ENCODE results near the gene FAM47E.

Gene FAM47E

GRCh38 chr4:76305971-76306881 lies 54.7 kb downstream of the FAM47E start, which contains the start of gene STBD1:
STBD1 (plus strand) TSS chr4:76306733; CDS start chr4:76306770, 37 bp downstream.
- peak within 1 kb of the TSS; percentile 82 for H3K27ac ChIP-seq
- TF ChIP-seq, protein P1, sequence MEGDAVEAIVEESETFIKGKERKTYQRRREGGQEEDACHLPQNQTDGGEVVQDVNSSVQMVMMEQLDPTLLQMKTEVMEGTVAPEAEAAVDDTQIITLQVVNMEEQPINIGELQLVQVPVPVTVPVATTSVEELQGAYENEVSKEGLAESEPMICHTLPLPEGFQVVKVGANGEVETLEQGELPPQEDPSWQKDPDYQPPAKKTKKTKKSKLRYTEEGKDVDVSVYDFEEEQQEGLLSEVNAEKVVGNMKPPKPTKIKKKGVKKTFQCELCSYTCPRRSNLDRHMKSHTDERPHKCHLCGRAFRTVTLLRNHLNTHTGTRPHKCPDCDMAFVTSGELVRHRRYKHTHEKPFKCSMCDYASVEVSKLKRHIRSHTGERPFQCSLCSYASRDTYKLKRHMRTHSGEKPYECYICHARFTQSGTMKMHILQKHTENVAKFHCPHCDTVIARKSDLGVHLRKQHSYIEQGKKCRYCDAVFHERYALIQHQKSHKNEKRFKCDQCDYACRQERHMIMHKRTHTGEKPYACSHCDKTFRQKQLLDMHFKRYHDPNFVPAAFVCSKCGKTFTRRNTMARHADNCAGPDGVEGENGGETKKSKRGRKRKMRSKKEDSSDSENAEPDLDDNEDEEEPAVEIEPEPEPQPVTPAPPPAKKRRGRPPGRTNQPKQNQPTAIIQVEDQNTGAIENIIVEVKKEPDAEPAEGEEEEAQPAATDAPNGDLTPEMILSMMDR (conservative IDR thresholded peaks at IDR 0.05; ENCODE audit: low read depth): no peak
- POLR2A ChIA-PET (ENCODE audit: low non-redundant PET): interaction anchor here (0.5 to 0.7 kb wide), 2 partner anchors 71 to 81 kb away, joined by 3 to 10 read pairs; no protein-coding TSS in a partner anchor
- CTCF ChIA-PET: interaction anchor here (0.7 to 2.6 kb wide), 4 partner anchors 12 to 127 kb away, joined by 3 to 16 read pairs (median 3); no protein-coding TSS in a partner anchor
- peak; percentile 64 for DNase-seq (ENCODE audit: low spot score)

DNA sequence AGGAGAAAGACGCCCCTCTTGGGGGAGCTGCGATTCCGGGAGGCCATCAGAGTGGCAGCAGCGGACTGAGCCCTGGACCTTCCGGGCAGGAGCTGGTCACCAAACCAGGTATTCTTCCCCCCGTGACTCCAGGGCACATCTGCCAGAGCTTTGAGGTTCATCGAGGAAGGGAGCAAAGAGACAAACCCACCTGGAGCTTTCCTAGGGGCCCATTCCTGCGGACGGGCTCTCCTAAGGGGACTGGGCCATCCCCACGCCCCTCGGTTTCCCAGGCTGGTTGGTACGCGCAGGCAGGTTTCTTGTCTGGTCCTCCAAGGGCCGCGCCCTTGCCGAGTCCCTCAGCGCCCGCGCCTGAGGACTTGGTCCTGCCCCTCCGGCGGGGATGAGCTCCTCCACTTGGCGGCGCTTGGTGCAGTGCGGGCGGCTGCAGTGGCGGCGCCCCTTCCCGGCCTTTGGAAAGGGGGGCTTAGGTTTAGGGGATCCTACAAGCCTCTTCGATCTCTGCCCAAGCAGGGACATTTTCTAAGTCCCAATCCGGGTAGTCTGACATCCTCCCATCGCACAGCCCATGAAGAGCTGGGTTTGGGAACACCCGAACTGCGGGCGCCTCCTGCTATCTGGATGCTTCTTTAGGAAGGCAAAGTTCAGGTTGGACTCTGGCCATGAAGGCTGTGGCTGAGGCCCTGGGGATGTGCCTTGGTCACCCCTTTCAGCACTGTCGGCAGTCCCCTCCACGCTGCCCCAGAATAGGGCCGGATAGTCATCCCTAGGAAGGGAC lies 55.5 kb downstream of the FAM47E start:
- H3K27ac ChIP-seq: peak overlapping the region; percentile 82
- peak; percentile 46 for DNase-seq (ENCODE audit: low spot score)
- TF ChIP-seq, protein P1 (conservative IDR thresholded peaks at IDR 0.05; ENCODE audit: low read depth): peak; percentile 59
- POLR2A ChIA-PET (ENCODE audit: low non-redundant PET): interaction anchor here (0.5 to 0.7 kb wide), 2 partner anchors 80 to 112 kb away, joined by 3 to 10 read pairs; no protein-coding TSS in a partner anchor
- CTCF ChIA-PET: interaction anchor here (0.7 to 2.6 kb wide), 6 partner anchors 13 to 333 kb away, joined by 3 to 16 read pairs (median 3); partner anchors contain the start of gene SCARB2

DNA sequence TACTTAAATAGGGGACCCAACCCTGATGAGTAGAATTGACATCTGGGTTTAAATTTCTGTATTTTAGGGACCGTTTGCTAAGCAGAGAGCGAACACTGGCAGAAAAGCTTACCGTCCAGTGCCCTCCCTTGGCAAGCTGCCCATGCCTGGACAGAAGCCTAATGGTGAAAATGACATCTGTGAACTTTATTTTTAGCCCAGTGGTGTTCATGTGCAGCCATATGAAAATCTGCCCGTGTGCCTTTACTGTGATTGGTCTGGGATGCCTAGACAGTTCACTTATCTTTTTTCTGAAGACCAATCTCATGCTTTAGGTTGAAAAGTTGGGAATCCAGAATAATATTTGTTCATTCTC lies 56.1 kb downstream of the FAM47E start:
- ChIA-PET CTCF (interaction anchor here (0.7 to 2.6 kb wide), 3 partner anchors 94 to 332 kb away, joined by 3 to 16 read pairs (median 3); partner anchors contain the start of gene SCARB2), POLR2A (ENCODE audit: low non-redundant PET) (interaction anchor here (0.7 kb wide), 1 partner anchor 112 kb away, joined by 3 read pairs; no protein-coding TSS in a partner anchor)
- no peak for DNase-seq (ENCODE audit: low spot score)
- H3K27ac ChIP-seq: peak overlapping the region; percentile 82
- TF ChIP-seq, protein P1 (conservative IDR thresholded peaks at IDR 0.05; ENCODE audit: low read depth): no peak

DNA sequence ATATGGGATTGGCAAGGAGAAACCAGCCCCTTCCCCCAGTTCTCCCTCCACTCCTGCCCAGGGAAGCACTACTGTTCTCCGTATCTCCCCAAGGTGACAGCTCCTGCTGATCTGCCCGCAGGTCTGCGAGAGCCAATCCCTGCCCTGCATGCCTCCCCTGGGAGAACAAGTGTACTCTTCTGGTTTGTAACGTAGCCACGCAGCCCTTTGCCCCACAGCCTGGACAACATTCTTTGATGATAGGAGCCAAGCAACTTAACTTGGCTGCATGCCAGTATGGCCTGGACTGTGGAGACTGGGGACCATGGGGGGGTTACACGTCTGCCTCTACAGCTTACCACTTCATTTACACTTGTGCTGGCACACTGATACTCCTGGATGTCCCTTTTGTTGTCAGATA lies 57.0 kb downstream of the FAM47E start:
- POLR2A ChIA-PET (ENCODE audit: low non-redundant PET): no interaction called here
- CTCF ChIA-PET: no interaction called here
- DNase-seq (ENCODE audit: low spot score): no peak

DNA sequence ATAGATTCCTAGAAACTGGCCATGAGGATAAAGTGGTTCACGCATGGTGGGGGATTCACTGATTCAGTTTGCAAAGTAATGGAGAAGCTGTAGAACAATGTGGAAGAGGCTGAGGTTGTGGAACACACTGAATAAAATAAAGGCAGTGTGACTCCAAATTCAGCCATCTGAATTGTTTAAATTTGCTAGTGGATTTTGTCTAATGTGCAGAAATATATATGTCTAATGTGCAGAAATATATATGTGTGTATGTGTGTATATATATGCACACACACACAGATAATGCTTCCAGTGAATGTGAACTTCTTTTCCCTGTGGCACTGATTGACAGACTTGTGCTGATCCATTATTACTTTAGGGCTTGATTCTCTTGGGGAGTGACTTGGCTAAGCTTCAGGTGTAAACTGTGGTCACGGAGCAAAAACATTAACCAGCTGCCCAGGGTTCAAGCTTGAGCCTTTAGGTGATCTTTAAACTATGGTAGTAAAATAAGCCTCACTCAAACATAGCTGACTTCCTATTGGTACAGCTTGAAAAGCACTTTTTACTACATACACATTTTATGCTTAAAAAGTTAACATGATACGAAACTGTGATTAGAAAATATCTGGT lies 58.5 kb downstream of the FAM47E start:
- POLR2A ChIA-PET (ENCODE audit: low non-redundant PET): no interaction called here
- CTCF ChIA-PET: no interaction called here
- H3K27ac ChIP-seq: no peak overlapping the region
- no peak for DNase-seq (ENCODE audit: low spot score)
- TF ChIP-seq, protein P1 (conservative IDR thresholded peaks at IDR 0.05; ENCODE audit: low read depth): no peak

More for the DNA sequence above, 57.0 kb downstream of the FAM47E start:
- H3K27ac ChIP-seq: no peak overlapping the region
- TF ChIP-seq, protein P1 (conservative IDR thresholded peaks at IDR 0.05; ENCODE audit: low read depth): no peak

DNA sequence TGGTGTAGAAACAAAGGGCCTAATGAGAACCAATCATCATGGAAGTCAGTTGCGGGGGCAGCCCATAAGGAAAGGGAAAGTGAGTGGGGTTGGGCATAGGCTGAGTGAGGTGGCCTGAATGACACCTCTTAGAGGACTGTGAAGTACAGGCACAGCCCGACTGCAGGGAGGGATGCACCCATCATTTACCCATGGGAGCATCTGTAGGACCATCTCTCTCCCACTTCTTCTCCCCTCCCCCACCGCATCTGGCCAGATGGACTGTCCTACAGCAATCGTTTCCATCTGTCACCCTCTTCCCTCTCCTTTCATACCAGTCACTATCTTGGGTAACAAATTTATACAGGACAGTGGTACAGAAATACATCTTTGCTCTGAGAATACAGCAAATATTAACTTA lies 59.2 kb downstream of the FAM47E start:
- H3K27ac ChIP-seq: no peak overlapping the region
- TF ChIP-seq, protein P1 (conservative IDR thresholded peaks at IDR 0.05; ENCODE audit: low read depth): no peak
- ChIA-PET POLR2A (ENCODE audit: low non-redundant PET) (no interaction called here), CTCF (no interaction called here)
- no peak for DNase-seq (ENCODE audit: low spot score)
